HL-60/S4 treated with retinoic acid at 250 ng/mL for 4 days and 3 days (cell line): ENCODE data around the gene SMC6.

ENCODE experiments used
- in situ Hi-C: fragments of 300-500 bp; cut with MboI; formaldehyde crosslinking; loops from 2 replicates; pipeline ENCODE4 v1.7.0; 2022; ENCODE audit warnings: low sequenced_read_pairs

SMC6 gene

GRCh38 chr2:17658251-17658843 lies 95.3 kb downstream of the SMC6 start:
- in situ Hi-C loops: no loop called here

- in situ Hi-C loops: no loop called here
Measured at GRCh38 chr2:17657759-17658158, 95.9 kb downstream of the SMC6 start.

GRCh38 chr2:17652681-17653394 lies 100.8 kb downstream of the SMC6 start:
- in situ Hi-C loops: no loop called here

DNA sequence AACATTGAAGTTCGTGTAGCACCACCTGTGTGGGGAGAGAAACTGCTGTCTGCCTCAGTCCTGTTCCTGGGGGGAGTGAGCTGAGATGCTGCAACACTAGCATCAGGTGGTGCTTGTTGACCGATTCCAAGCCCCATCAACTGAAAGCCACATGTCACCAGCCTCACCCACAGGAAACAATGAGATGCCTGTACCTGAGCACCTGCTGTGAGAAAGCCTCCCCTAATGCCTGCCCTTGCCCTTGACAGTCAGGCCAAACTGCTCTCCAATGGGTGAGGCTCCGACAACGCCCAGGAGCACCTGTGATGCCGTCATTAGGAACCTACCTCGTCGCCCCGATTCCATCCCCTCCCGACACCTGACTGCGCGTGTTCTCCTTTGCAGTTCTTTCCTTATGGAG lies 104.6 kb downstream of the SMC6 start:
- in situ Hi-C loops: no loop called here

- in situ Hi-C loops: no loop called here
Measured at GRCh38 chr2:17648581-17648980, 105.0 kb downstream of the SMC6 start.

DNA sequence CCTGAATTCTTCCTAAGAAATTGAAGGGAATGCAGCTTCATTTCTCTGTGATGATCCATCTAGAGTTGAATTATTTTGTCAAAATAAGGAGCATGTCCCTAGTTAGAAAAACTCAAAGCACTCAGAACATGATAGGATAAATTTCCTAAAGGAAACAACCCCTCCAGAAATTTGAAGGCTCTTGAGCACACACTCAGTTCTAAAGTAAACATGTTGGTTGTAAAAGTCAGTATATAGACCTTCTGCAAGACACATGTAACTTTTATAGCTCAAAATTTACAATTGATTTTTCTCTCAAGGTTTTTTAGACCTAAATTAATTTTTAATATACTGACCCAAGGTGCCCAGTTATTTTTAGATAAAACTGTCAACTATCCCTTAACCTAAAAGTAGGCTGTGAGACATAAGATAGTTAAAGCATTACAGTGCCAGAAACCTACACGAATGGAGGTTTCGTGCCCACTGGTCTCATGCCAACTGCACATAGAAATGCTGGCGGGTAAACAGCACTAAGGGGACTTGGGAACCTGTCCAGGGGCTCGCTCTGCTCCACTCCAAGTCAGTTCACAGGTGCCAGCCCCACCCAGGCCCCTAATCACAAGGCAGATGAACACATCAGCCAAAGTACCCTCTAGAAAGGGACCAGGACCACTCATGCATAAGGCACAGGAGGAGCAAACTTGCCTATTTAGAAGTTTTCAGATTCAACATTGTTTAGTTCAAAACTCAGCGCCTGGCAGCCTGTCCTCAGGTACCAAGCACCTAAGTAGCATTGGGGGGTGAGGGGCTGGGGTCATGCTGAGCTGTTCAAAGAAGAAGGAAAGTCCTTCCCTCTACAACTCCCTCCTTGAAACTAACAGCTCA lies 106.5 kb downstream of the SMC6 start:
- in situ Hi-C loops: no loop called here

DNA sequence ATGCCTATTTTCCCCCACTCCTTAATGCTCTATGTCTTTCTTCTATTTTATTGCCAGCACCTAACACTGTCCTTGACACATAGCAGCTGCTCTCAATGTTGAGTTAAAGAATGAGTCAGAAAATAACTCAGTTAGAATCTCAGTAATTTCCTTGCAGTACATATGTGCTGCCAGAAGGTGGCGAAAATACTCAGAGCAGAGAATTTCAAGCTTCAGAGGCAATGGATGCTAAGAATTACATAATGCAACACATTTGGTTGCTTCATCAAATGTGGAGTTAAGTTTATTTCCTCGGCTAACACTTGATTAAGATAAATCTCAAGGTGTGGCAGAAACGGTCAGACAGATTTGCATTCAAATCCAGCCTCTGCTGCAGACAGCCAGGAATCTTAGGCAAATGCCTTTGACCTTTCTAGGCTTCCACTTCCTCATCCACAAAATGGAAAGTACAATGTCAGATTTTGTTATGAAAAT lies 107.5 kb downstream of the SMC6 start:
- in situ Hi-C loops: no loop called here

- in situ Hi-C loops: no loop called here
Measured at GRCh38 chr2:17644997-17645720, 108.5 kb downstream of the SMC6 start.

GRCh38 chr2:17643031-17643615 lies 110.5 kb downstream of the SMC6 start:
- in situ Hi-C loops: no loop called here

DNA sequence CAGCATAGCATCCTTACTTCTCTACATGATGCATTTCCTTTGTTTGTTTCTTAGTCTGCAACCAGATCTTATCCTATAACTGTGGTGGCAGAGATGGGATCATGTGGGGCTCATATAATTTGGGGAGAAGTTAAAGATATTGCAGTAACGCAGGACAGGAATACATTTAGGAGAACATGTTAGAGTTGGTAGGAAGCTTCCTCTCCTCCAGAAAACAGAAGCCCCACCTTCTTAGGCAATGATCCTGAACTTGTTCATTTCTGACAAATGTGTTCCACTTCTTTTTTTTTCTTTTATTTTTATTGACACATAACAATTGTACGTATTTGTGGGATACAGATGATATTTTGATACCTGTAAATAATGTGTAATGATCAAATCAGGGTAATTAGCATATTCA lies 113.2 kb downstream of the SMC6 start:
- in situ Hi-C loops: no loop called here

DNA sequence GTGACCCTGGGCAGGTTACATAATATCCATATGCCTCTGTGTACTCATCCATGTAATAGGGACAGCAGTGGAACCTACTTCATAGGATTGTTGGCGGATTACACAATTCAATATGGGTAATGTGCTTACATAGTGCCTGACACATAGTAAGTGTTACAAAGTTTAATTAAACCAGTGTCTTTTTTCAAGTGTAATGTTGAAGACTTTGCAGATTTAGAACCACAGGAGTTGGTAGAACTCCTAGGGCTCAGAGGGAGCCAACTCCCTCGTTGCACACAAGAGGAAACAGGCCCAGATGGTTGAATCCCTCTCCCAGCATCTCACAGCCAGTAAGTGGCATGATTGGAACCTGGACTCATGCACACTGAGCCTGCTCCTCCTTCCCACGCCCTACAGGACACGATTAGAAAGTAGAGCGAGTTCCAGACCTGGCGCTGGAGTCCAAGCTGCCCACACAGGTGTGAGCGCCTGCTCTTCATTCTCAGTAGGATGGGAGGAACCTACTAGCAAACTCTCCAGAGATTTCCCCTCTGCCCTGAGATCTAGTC lies 115.3 kb downstream of the SMC6 start:
- in situ Hi-C loops: no loop called here

- in situ Hi-C loops: no loop called here
Measured at GRCh38 chr2:17637131-17637906, 116.3 kb downstream of the SMC6 start.

DNA sequence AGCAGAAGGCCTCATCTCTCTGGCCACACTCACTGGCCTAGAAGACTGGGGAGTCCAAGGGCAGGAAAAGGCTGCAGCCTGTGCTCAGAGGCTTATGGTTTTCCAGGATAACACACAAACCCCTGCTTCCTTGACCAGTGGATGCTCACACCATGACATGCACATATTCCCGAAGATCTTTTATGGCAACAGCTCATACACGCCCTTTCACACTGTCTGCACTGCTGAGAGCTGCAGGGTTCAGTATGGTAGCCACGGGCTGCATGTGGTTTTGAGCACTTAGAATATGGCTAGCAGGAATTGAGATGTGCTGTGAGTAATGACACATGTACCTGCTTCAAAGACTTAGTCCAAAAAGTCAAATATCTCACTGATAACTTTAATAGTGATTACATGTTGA lies 117.4 kb downstream of the SMC6 start:
- in situ Hi-C loops: no loop called here

- in situ Hi-C loops: no loop called here
Measured at GRCh38 chr2:17634997-17635396, 118.6 kb downstream of the SMC6 start.

- in situ Hi-C loops: no loop called here
Measured at GRCh38 chr2:17630089-17630488, 123.5 kb downstream of the SMC6 start.

DNA sequence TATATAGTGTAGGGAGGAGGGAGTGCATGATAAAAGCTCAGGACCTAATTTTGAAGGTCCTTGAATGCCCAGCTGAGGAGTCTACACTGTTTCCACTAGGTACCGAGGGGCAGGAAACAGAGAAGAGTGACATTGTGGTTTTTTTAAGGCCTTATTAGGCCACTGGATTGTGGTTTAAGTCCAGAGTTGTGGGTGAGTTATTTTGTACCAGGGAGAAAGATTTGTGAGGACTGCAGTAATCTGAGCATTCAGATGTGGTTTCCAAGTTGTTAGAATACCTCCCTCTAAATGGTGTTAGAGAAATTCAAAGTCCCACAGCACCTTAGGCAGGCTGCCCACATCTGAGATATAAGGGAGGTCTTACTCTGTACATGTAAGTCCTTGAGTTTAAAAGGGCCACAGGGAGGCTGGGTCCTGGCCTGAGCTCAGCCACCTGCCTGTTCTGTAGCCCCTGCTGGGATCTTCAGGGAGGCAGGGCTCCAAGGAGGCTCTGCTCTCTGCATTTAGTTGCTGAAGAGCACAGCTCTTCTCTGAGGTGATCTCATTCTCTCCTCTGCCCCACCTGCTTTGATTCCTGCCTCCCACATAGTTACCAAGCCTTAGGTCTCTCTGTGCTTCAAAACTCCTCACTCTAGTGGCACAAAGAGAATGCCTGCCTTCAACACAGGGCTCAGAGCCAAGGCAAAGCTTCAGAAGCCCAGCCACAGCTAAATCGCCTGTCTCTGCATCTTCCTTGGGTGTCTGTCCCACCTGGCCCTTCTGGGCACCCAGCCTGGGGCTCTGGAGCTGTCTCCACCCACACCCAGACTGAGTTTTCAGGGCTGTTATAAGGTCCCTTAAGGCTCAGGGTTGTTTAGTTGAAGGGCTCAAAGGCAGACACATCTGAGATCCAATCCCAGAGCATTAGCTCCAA lies 125.0 kb downstream of the SMC6 start:
- in situ Hi-C loops: no loop called here

DNA sequence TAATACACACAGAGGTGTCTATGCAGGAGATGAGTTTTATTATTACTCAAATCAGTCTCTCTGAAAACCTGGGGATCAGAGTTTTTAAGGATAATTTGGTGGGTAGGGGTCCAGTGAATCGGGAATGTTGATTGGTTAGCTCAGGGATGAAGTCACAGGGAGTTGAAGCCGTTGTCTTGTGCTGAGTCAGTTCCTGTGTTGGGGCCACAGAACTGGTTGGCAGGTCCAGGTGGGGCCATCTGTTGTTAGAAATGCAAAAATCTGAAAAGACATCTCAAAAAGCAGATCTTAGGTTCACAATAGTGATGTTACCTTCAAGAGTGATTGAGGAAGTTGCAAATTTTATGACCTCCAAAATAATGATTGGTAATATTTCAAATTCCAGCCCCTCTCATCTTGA lies 126.2 kb downstream of the SMC6 start:
- in situ Hi-C loops: no loop called here

- in situ Hi-C loops: no loop called here
Measured at GRCh38 chr2:17626986-17627385, 126.6 kb downstream of the SMC6 start.

DNA sequence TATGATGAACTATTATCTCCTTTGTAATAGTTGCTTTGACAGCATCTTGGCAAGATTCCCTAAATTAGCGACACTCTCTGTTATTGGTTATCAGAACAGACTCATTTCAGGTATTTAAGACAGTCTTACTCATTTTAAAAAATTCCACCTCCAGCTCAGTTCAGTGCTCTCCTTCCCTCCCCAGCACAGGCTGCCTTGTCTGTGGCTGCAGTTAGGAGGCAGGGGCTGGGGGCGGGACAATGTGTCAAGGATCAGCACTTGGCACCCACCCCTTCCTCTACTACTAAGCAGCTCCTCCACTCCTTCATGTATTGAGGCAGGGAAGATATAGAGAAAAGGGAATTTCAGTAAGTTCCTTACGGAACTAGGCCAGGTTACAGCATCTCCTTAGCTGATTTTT lies 128.2 kb downstream of the SMC6 start:
- in situ Hi-C loops: no loop called here
